GM12878 (cell line): ENCODE measurements around the gene FAM83G. TPM values are rescaled to one million over a fixed set of nuclear protein-coding genes. Genes with fewer than 3 reads are reported as not detected.

Experiments used
- ATAC-seq: fragments of 200-7000 bp; cut with Tn5 transposase; 3 replicates; pipeline ENCODE4 v1.9.1; 2020; ENCODE audit warnings: mild to moderate bottlenecking, moderate library complexity
- BruUV-seq: library from RNA; stranded (reverse); fragments of 400-500 nt; replicated peaks from 2 replicates; lab custom pipeline; 2021; lab: Mats Ljungman, UMichigan
- CTCF ChIA-PET: fragments of 300-600 bp; sonication (Branson Sonifier 250); formaldehyde crosslinking; extraction: SDS; loops from one replicate; lab custom pipeline; 2021; ENCODE audit warnings: inconsistent platforms; lab: Yijun Ruan, JAX
- POLR2A ChIA-PET: fragments of 350-600 bp; formaldehyde crosslinking; extraction: SDS; loops from one replicate; lab custom pipeline; 2021; ENCODE audit warnings: inconsistent platforms; lab: Charles Lee
- RAD21 ChIA-PET: fragments of 300-600 bp; sonication (Branson Sonifier 250); formaldehyde crosslinking; loops from one replicate; lab custom pipeline; 2023; ENCODE audit warnings: antibody characterized with exemption; ENCODE audit not compliant: unreplicated experiment; lab: Charles Lee
- SMC1A ChIA-PET: fragments of 300-600 bp; sonication (Branson Sonifier 250); formaldehyde crosslinking; loops from one replicate; lab custom pipeline; 2023; ENCODE audit not compliant: unreplicated experiment, uncharacterized antibody; lab: Charles Lee
- DNase-seq: peaks from one replicate; pipeline ENCODE4 v3.0.0-alpha.2; 2011; ENCODE audit warnings: low read depth, low spot score
- FAIRE-seq: peaks from 3 replicates; lab custom pipeline; 2011; peaks lifted over from hg19 to GRCh38; lab: Jason Lieb, UNC
- H2AFZ ChIP-seq: 2 replicates; pipeline ENCODE4 v1.6.0; 2011; ENCODE audit warnings: low read depth, low read length, control low read depth; ENCODE audit not compliant: control insufficient read depth
- H3K27ac ChIP-seq: 2 replicates; pipeline ENCODE4 v1.5.1; 2011; ENCODE audit warnings: control low read depth; ENCODE audit not compliant: control insufficient read depth, insufficient read depth
- H3K27me3 ChIP-seq, 2 experiments: replicated peaks in 1 of 2; 2 replicates each; pipeline versions ENCODE4 v1.6.0 to v1.6.1; 2011; ENCODE audit warnings: low read length in 1 of 2; ENCODE audit not compliant: control insufficient read depth in 2 of 2, insufficient read depth in 2 of 2
- H3K36me3 ChIP-seq, 2 experiments: 2 replicates each; pipeline ENCODE4 v1.5.1; 2011; ENCODE audit warnings: low read length in 1 of 2; ENCODE audit not compliant: control insufficient read depth in 2 of 2, insufficient read depth in 2 of 2
- H3K4me1 ChIP-seq: 2 replicates; pipeline ENCODE4 v1.6.1; 2011; ENCODE audit warnings: mild to moderate bottlenecking, low read length, moderate library complexity, mixed read lengths; ENCODE audit not compliant: control insufficient read depth, insufficient read depth
- H3K4me2 ChIP-seq: 2 replicates; pipeline ENCODE4 v1.6.0; 2011; ENCODE audit warnings: control low read depth; ENCODE audit not compliant: control insufficient read depth, insufficient read depth
- H3K4me3 ChIP-seq: fragments of 200-600 bp; sonication (generic); 2 replicates; pipeline ENCODE4 v1.5.1; 2016
- H3K79me2 ChIP-seq: 2 replicates; pipeline ENCODE4 v1.6.0; 2011; ENCODE audit warnings: low read length; ENCODE audit not compliant: control insufficient read depth, insufficient read depth
- H3K9ac ChIP-seq: 2 replicates; pipeline ENCODE4 v1.8.0; 2011; ENCODE audit warnings: low read length, control low read depth, mixed read lengths; ENCODE audit not compliant: control insufficient read depth, insufficient read depth
- H3K9me3 ChIP-seq: replicated peaks from 3 replicates; pipeline ENCODE4 v1.5.1; 2011; ENCODE audit warnings: mild to moderate bottlenecking, low read length; ENCODE audit not compliant: control insufficient read depth, insufficient read depth
- H4K20me1 ChIP-seq: 2 replicates; pipeline ENCODE4 v1.6.0; 2011; ENCODE audit not compliant: control insufficient read depth, insufficient read depth
- GABPA ChIP-seq: IDR thresholded peaks from 2 replicates; pipeline ENCODE4 v1.6.1; 2014; ENCODE audit warnings: antibody characterized with exemption, low read depth, mild to moderate bottlenecking, inconsistent platforms
- MYC ChIP-seq: IDR thresholded peaks from 2 replicates; pipeline ENCODE4 v1.6.1; 2011; ENCODE audit warnings: mild to moderate bottlenecking, low read length, moderate library complexity, inconsistent platforms; ENCODE audit not compliant: insufficient read depth, insufficient replicate concordance, insufficient read length, severe bottlenecking
- PML ChIP-seq: IDR thresholded peaks from 2 replicates; pipeline ENCODE4 v1.6.1; 2012; ENCODE audit warnings: low read length, inconsistent platforms
- SMAD1 ChIP-seq: fragments of 450-650 bp; IDR thresholded peaks from 2 replicates; pipeline ENCODE4 v1.6.1; 2018; ENCODE audit warnings: mild to moderate bottlenecking, low read depth; ENCODE audit not compliant: partially characterized antibody
- SPI1 ChIP-seq: IDR thresholded peaks from 2 replicates; pipeline ENCODE4 v1.6.1; 2011; ENCODE audit warnings: low read depth, mild to moderate bottlenecking, low read length, moderate library complexity, borderline replicate concordance; ENCODE audit not compliant: insufficient read depth
- SREBF1 ChIP-seq: IDR thresholded peaks from 2 replicates; pipeline ENCODE4 v1.6.1; 2012; ENCODE audit warnings: mild to moderate bottlenecking, low read length
- WGBS: methylation state at CpG from one replicate; pipeline ENCODE4 v1.1.6; 2016; ENCODE audit warnings: low lambda C conversion rate; ENCODE audit not compliant: insufficient replicate concordance, insufficient coverage; ENCODE audit errors: missing lambda C conversion rate; 5-methylcytosine and 5-hydroxymethylcytosine counted together
- in situ Hi-C: fragments of 300-500 bp; cut with MboI; formaldehyde crosslinking; loops from 9 replicates; pipeline ENCODE4 v1.14.3; 2018; ENCODE audit warnings: mixed read lengths
- intact Hi-C: fragments of 100-400 bp; cut with micrococcal nuclease; formaldehyde crosslinking; loops from one replicate; pipeline ENCODE4 v1.14.2; 2022; ENCODE audit not compliant: unreplicated experiment
- polyA plus RNA-seq, 11 experiments: library from polyadenylated mRNA; depleted of rRNA in 4 of 11; unstranded in 6 of 11; stranded (reverse) in 5 of 11; fragments of >200 nt; fragmentation: Nextera tagmentation in 4 of 11; fragmentation: Illumina TruSeq in 1 of 11; extraction: Ambion mirVana in 4 of 11; extraction: Trizol in 1 of 11; gene quantifications; 1 replicate in 1 of 11; 2 replicates in 10 of 11; pipeline versions ENCODE4 v1.2.1 to v1.2.3, GENCODE V29; 2011 to 2016; ENCODE audit warnings: inconsistent platforms in 2 of 11, missing spikeins in 2 of 11, low read depth in 1 of 11
- total RNA-seq, 4 experiments: library from RNA; depleted of rRNA in 3 of 4; stranded (reverse); fragments of >200 nt in 3 of 4; fragmentation: Illumina TruSeq in 1 of 4; extraction: Trizol in 1 of 4; gene quantifications; 2 replicates each; pipeline versions ENCODE4 v1.2.1 to v1.2.3, GENCODE V29; 2013 to 2021

FAM83G gene
- total and polyA plus RNA-seq, 10 of the 15 experiments (the other 5 are each of a cell fraction or from before 2014, with no cell fraction given): 0.03 to 16.7 (median 6.5) TPM

GRCh38 chr17:18958611-18959010 lies 46.0 kb downstream of the FAM83G start:
- DNase-seq (no peak), ATAC-seq (no peak)
- intact Hi-C loops: no loop called here
- peaks cover 10% of the 10 kb centered on the region for H3K4me1 ChIP-seq
- WGBS: 89% methylated on average over 11 of the region's 11 CpGs
- TF ChIP-seq SPI1 (no peak), SREBF1 (no peak), MYC (no peak), SMAD1 (no peak)
- TF ChIP-seq, all 136 proteins: peak for 0
- Histone ChIP-seq H3K4me2 (no peak overlapping the region), H3K9ac (no peak overlapping the region), H3K9me3 (no peaks in the 10 kb centered on the region), H3K36me3 (no peaks in the 10 kb centered on the region), H3K4me3 (no peak overlapping the region), H4K20me1 (no peaks in the 10 kb centered on the region), H3K27me3 (no peaks in the 10 kb centered on the region), H3K79me2 (no peaks in the 10 kb centered on the region), H2AFZ (no peak overlapping the region), H3K27ac (no peak overlapping the region)
- FAIRE-seq: no peak
- CTCF ChIA-PET: interaction anchor here (1.5 to 1.8 kb wide), 2 partner anchors 9 to 100 kb away, joined by 5 to 7 read pairs; partner anchors contain the start of gene PRPSAP2
- in situ Hi-C loops: no loop called here
- SMC1A ChIA-PET: interaction anchor here (1.0 kb wide), 1 partner anchor 60 kb away, joined by 4 read pairs; no protein-coding TSS in a partner anchor
- no TSS peak for BruUV-seq
- POLR2A ChIA-PET: no interaction called here
- RAD21 ChIA-PET: interaction anchor here (1.7 kb wide), 1 partner anchor 66 kb away, joined by 4 read pairs; no protein-coding TSS in a partner anchor

- H3K27ac ChIP-seq: no peak overlapping the region
- no peak overlapping the region for H3K9ac ChIP-seq
- 45% methylated on average over 4 of the region's 4 CpGs for WGBS
- no peak overlapping the region for H3K4me2 ChIP-seq
- BruUV-seq: no TSS peak
- no peak overlapping the region for H3K4me3 ChIP-seq
- H4K20me1 ChIP-seq: no peaks in the 10 kb centered on the region
- no peaks in the 10 kb centered on the region for H3K36me3 ChIP-seq
- no peaks in the 10 kb centered on the region for H3K79me2 ChIP-seq
- POLR2A ChIA-PET: no interaction called here
- no peak overlapping the region for H2AFZ ChIP-seq
- no peaks in the 10 kb centered on the region for H3K27me3 ChIP-seq
- peaks cover 10% of the 10 kb centered on the region for H3K4me1 ChIP-seq
- CTCF ChIA-PET: interaction anchor here (1.8 kb wide), 1 partner anchor 100 kb away, joined by 5 read pairs; the partner anchor contains the start of gene PRPSAP2
- DNase-seq (no peak), ATAC-seq (no peak), FAIRE-seq (no peak)
- TF ChIP-seq GABPA (no peak), PML (no peak)
- intact Hi-C loops: no loop called here
- in situ Hi-C loops: no loop called here
- RAD21 ChIA-PET: interaction anchor here (1.7 kb wide), 1 partner anchor 67 kb away, joined by 4 read pairs; no protein-coding TSS in a partner anchor
- SMC1A ChIA-PET: no interaction called here
- H3K9me3 ChIP-seq: no peaks in the 10 kb centered on the region
Measured at GRCh38 chr17:18957831-18958230, 46.7 kb downstream of the FAM83G start.
